RKO (cell line): Measurements from ENCODE around the gene ABCB9.
"Not testable (repeated sequence)": the region's sequence is repeated elsewhere in the genome, so short reads cannot be mapped to it uniquely, and the experiment has no call there.

Experiments
- DNase-seq: peaks from one replicate; pipeline ENCODE4 v3.0.0-alpha.2; 2016; ENCODE audit warnings: low spot score

Gene ABCB9

GRCh38 chr12:122935318-122935717 lies 30.9 kb downstream of the ABCB9 start:
- no peak for DNase-seq

DNA sequence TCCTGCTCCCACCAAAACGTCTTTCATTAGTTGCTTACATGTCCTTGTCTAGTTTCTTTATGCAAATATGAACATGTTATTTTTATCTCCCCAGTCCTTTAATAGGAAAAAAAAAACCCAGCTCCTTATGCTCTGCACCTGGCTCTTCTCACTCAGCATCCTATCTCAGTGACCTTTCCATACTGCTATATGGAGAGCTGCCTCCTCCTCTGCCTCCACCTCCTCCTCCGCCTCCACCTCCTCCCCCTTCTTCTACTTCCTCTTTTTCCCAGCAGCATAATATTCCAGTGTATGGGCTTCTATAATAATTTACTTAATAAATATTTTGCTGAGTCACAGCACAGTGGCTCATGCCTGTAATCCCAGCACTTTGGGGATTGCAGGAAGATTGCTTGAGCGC lies 31.5 kb downstream of the ABCB9 start:
- DNase-seq: no peak

- no peak for DNase-seq
Observed at GRCh38 chr12:122932207-122932606, 34.1 kb downstream of the ABCB9 start.

DNA sequence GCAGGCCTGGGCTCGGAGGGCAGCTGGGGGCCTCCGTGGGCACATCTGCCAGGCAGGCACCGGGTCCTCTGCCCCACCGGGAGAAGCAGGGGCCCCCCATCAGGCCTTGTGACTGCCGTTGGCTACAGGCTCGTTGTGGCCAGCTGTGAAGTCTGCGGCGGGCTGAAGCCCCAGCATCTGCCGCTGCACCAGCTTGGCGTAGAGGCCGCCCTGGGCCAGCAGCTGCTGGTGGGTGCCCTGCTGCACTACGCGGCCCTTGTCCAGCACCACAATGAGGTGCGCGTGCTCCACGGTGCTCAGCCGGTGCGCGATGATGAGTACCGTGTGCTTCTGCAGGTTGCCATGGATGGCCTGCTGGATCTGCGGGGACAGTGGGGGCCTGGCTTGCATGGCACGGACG lies 36.5 kb downstream of the ABCB9 start:
- no peak for DNase-seq

GRCh38 chr12:122929148-122929538 lies 37.1 kb downstream of the ABCB9 start:
- no peak for DNase-seq

GRCh38 chr12:122928404-122929147 lies 37.7 kb downstream of the ABCB9 start:
- no peak for DNase-seq

DNA sequence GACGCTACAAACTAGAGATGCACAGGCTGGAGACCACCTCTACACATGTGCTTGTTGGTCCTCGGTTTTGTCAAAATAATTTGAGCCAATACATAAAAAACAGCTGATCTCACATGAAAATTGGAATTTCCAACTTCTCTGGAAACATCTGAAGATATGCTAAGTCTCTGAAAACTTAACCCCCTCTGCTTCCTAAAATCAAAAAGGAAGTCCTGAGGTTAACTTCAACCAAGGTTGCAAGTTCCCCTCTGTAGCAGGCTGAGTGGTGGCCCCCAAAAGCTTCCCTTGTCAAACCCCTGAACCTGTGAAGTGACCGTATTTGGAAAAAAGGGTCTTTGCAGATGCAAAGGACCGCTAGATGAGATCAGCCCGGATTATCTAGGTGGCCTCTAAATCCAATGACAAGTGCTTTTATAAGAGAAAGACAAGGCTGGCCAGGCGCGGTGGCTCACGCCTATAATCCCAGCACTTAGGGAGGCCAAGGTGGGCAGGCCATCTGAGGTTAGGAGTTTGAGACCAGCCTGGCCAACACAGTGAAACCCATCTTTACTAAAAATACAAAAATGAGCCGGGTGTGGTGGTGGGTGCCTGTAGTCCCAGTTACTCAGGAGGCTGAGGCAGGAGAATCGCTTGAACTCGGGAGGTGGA lies 38.4 kb downstream of the ABCB9 start:
- DNase-seq: no peak

DNA sequence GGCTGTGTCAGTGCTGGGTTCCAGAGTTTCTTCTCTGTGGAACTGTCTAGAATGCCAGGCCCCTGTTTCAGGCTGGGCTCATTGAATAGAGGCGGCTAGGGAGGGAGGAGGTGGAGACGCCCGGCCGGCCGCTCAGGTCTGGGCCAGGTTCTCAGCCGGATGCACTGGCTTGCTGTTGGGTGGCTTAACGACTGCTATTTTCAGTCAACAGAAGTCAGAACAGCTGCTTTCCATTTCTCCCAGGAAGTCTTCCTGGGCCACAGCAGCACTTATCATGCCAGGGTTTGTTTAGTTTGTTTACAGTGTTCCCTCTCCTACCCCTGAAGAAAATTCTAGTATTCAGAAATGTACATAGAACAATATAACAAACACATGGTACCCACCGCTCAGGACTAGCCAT lies 44.3 kb downstream of the ABCB9 start:
- no peak for DNase-seq

DNA sequence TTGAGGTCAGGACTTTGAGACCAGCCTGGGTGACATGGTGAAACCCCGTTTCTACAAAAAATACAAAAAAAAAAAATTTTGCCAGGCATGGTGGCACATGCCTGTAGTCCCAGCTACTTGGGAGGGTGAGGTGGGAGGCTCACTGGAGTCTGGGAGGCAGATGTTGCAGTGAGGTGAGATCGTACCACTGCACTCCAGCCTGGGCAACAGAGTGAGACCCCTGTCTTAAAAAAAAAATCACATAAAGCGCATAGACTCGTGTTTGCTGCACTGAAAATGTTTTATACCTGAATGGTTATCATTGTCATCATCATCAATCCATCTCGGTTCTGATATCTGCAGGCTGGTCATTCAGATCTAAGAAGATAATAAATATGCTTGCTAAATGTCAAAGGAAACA lies 45.6 kb downstream of the ABCB9 start:
- no peak for DNase-seq

- DNase-seq: no peak
Observed at GRCh38 chr12:122918827-122919226, 47.4 kb downstream of the ABCB9 start.

DNA sequence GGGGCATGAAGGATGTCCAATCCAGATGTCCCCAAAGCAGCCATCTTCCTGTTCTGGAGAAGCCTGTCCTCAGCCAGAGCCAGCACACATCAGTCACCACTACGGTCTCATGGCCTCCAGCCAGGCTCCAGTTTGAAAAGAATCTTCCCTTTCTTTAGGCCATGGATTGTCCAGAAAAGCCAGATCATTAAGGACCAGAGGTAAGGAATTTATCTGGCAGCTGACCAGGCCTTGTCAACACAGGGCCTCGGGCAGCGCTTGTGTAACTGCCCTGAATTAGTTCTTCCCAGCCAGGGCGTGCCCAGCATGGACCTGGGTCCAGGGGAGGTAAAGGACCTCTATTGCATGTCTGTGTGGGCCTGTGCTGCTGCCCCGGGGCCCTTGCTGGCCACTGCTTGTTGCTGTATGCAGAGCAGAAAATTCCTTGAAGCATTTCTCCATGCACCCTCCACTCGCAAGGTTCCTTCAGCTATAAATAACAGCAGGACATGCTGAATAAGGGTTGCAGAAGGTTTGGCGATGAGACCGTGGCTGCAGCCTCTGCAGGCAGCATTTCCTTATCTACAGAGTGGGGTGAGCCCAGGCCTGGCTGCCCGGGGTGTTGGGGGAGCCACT lies 48.6 kb downstream of the ABCB9 start:
- no peak for DNase-seq

DNA sequence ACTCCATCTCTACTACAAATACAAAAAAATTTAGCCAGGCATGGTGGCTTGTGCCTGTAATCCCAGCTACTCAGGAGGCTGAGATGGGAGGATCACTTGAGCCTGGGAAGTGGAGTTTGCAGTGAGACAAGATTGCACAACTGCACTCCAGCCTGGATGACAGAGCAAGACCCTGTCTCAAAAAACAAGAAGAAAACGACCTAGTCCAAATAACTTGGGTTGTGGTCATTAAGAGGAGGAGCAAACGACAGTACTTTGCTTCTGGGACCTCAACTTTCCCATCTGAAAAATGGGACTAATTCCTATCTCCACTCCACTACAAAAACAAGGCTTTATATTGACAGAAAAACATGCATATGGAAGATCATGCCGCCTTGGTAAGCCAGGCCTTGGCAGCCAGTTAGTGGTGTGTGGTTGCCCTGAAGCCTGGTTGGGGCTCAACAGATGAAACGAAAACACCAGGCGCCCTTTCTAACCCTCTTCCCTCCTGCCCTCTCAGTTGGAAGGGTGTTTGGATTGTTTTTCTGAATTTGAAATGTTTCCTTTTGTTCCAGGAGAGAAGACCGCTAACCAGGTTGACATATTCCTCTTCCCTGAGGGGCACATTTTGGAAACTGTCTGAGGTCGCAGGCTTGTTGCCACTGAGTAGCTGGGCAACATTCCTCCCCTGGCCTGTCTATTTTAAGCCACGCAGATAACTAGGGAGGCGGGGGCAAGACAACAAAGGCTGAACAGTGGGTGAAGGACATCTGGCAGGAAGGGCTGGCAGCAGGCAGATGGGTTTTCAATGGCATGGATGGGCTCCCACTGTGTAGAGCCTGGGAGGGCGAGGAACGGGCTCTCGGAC lies 56.6 kb downstream of the ABCB9 start:
- no peak for DNase-seq

DNA sequence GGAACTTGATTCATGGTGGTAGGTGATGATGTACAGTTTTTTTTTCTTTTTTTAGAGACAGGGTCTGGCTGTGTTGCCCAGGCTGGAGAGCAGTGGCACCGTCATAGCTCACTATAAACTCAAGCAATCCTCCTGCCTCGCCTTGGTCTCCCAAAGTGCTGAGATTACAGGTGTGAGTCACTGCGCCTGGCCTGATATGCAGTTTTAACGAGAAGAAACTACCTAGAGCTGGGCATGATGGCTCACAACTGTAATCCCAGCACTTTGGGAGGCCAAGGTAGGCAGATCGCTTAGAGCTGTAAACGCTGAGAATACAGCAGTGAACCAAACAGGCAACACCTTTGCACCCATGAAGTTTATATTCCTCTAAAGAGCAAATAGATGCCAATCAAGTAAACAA lies 57.3 kb downstream of the ABCB9 start:
- no peak for DNase-seq

- not testable (repeated sequence) for DNase-seq
Observed at GRCh38 chr12:122905258-122905657, 61.0 kb downstream of the ABCB9 start.

- no peak for DNase-seq
Observed at GRCh38 chr12:122903693-122904034, 62.6 kb downstream of the ABCB9 start.

GRCh38 chr12:122902854-122903692 lies 63.2 kb downstream of the ABCB9 start:
- DNase-seq: no peak

DNA sequence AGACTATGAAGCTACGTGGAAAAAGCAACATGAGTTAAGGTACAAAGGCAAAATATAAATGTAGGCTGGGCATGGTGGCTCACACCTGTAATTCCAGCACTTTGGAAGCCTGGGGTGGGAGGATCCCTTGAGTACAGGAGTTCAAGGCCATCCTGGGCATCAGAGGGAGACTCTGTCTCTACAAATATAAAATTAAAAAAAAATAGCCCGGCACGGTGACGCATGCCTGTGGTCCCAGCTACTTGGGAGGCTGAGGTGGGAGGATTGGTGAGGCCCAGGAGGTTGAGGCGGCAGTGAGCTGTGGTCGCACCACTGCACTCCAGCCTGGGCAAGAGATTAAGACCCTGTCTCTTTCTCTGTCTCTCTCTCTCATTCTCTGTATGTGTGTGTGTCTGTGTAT lies 66.4 kb downstream of the ABCB9 start:
- no peak for DNase-seq

DNA sequence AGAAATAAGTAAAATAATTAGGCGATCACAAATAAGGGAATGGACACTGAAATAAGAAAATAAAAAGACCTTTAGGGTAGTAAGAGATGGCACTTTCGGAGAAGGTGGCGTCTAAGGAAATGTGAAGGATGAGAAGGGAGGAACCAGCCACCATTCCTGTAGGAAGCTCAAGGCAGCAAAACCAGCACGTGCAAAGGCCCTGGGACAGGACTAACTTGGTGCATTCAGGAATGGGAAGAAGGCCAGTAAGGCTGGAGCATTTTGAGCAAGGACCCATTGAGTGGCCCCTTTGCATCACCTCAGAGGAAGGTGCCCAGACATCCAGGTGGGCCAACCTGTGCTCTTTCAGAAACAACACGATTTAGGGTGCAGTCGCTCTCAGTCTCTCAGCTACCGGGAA lies 69.6 kb downstream of the ABCB9 start:
- no peak for DNase-seq

DNA sequence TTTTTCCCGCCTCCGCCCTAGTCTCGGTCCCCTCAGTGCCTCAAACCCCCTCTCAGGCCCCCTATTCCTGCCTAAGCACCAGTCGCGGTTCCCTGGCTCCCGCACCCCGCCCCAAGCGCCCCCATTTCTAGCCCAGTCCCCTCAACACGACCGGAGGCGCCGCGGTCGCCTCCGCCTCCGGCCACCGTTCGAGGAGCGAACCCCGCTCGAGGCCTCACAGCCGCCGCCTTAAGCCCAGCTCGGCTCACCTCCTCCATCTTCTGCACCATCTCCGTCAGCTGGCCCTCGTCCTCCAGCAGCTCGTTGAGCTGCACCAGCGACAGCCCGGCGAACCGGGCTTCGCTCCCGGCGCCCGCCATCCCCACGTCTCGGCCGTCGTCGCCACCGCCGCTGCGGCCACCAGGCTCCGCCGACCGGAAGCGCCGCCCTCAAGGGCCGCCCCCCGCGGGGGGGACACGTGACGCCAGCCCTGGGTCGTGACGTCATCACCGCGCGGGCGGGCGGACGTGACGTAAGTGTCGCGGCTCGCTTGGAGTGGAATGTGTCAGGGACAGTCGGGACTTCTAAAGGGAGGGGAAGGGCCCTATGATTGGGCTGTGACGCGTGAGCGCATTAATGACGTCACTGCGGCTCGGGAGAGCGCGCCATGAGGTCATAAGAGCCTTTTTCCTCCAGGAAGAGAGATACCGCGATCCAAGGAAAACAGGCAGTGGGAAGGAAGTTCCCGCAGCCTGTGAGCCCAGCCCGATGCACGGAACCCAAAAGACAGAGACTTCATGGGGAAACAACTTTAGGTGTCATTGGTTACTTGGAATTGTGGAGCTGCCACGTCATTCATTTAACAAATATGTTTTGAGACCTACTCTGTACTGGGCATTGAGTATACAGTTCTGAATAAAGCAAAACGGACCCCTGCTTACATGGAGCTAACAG lies 70.3 kb downstream of the ABCB9 start, which contains the start of gene VPS37B:
Gene VPS37B, minus strand, starts transcription at position 421 of the 933 bp plus-strand sequence. Its CDS starts 62 bp downstream, at position 359.
- peak; percentile 96 for DNase-seq

- DNase-seq: no peak
Observed at GRCh38 chr12:122895320-122895703, 71.0 kb downstream of the ABCB9 start.
